HG02678 (cell line): Measurements from ENCODE around the gene H3-3A.

Experiments used
- ATAC-seq: cut with Tn5 transposase; IDR thresholded peaks from one replicate; pipeline ENCODE4 v1.9.1; 2021; ENCODE audit warnings: mild to moderate bottlenecking, moderate library complexity; ENCODE audit not compliant: unreplicated experiment

H3-3A gene

GRCh38 chr1:226110249-226111097, 48.0 kb downstream of the H3-3A start:
- peak; percentile 79 for ATAC-seq

- ATAC-seq = no peak
Measured at GRCh38 chr1:226111098-226111882, 48.8 kb downstream of the H3-3A start.

- no peak for ATAC-seq
Measured at GRCh38 chr1:226111883-226112261, 49.4 kb downstream of the H3-3A start.

GRCh38 chr1:226112626-226113025, 50.1 kb downstream of the H3-3A start:
- ATAC-seq = no peak

GRCh38 chr1:226116673-226117072, 54.2 kb downstream of the H3-3A start:
- ATAC-seq = no peak

- no peak for ATAC-seq
Measured at GRCh38 chr1:226117330-226117729, 54.8 kb downstream of the H3-3A start.

GRCh38 chr1:226118357-226118756, 55.8 kb downstream of the H3-3A start:
- ATAC-seq = no peak

GRCh38 chr1:226119169-226119568, 56.7 kb downstream of the H3-3A start:
- ATAC-seq = no peak

GRCh38 chr1:226120398-226120797, 57.9 kb downstream of the H3-3A start:
- ATAC-seq = no peak

- ATAC-seq = no peak
Measured at GRCh38 chr1:226121049-226121586, 58.6 kb downstream of the H3-3A start.
